Common myeloid progenitor, CD34-positive (primary cell): ENCODE data around the gene PRELP.

Experiments used
- CTCF ChIA-PET: fragments of 350-600 bp; sonication (Branson Sonifier 250); formaldehyde crosslinking; loops from one replicate; lab custom pipeline; 2021; ENCODE audit warnings: antibody characterized with exemption; lab: Charles Lee
- POLR2A ChIA-PET: fragments of 350-600 bp; sonication (Branson Sonifier 250); formaldehyde crosslinking; loops from one replicate; lab custom pipeline; 2021; ENCODE audit warnings: antibody characterized with exemption; lab: Charles Lee
- DNase-seq, 3 donors: peaks; one replicate each; pipeline versions ENCODE4 v3.0.0 to v3.0.0-alpha.2; 2013
- H3K27ac ChIP-seq, 2 experiments: 1 replicate in 1 of 2; 2 replicates in 1 of 2; pipeline ENCODE4 v1.7.0; 2013; ENCODE audit warnings: inconsistent platforms in 2 of 2, low read length in 2 of 2, mild to moderate bottlenecking in 2 of 2, low read depth in 1 of 2, moderate library complexity in 1 of 2; ENCODE audit not compliant: severe bottlenecking in 2 of 2, insufficient read depth in 1 of 2, poor library complexity in 1 of 2
- H3K27me3 ChIP-seq, 5 experiments: replicated peaks in 2 of 5; 1 replicate in 3 of 5; 2 replicates in 2 of 5; pipeline versions ENCODE4 v1.6.1 to v1.7.0; 2013; ENCODE audit warnings: low read length in 4 of 5, mild to moderate bottlenecking in 2 of 5, moderate library complexity in 2 of 5, inconsistent platforms in 1 of 5; ENCODE audit not compliant: insufficient read depth in 5 of 5, control insufficient read depth in 4 of 5
- H3K36me3 ChIP-seq, 4 experiments: 1 replicate in 2 of 4; 2 replicates in 2 of 4; pipeline versions ENCODE4 v1.6.1 to v1.7.0; 2013; ENCODE audit warnings: low read length in 3 of 4, control low read depth in 1 of 4, mild to moderate bottlenecking in 1 of 4; ENCODE audit not compliant: control insufficient read depth in 4 of 4, insufficient read depth in 4 of 4
- H3K4me1 ChIP-seq, 4 experiments: 1 replicate in 3 of 4; 2 replicates in 1 of 4; pipeline versions ENCODE4 v1.6.1 to v1.7.1; 2013; ENCODE audit warnings: low read length in 3 of 4, mild to moderate bottlenecking in 3 of 4, control low read depth in 1 of 4, inconsistent platforms in 1 of 4, moderate library complexity in 1 of 4; ENCODE audit not compliant: control insufficient read depth in 4 of 4, insufficient read depth in 4 of 4; ENCODE audit errors: control extremely low read depth in 1 of 4
- H3K4me3 ChIP-seq, 7 experiments: 1 replicate in 4 of 7; 2 replicates in 3 of 7; pipeline versions ENCODE4 v1.5.1 to v1.7.0; 2013; ENCODE audit warnings: mild to moderate bottlenecking in 7 of 7, low read length in 6 of 7, moderate library complexity in 6 of 7, inconsistent platforms in 2 of 7, low read depth in 2 of 7, control low read depth in 1 of 7; ENCODE audit not compliant: insufficient read depth in 4 of 7, control insufficient read depth in 1 of 7; ENCODE audit errors: extremely low read depth in 1 of 7
- H3K9me3 ChIP-seq, 5 experiments: 1 replicate in 4 of 5; 2 replicates in 1 of 5; pipeline versions ENCODE4 v1.6.1 to v1.7.1; 2013; ENCODE audit warnings: low read length in 4 of 5, mild to moderate bottlenecking in 2 of 5, inconsistent platforms in 1 of 5, low read depth in 1 of 5, moderate library complexity in 1 of 5; ENCODE audit not compliant: control insufficient read depth in 4 of 5, insufficient read depth in 2 of 5; ENCODE audit errors: control extremely low read depth in 1 of 5
- WGBS: methylation state at CpG from one replicate; pipeline ENCODE4 v1.1.5; 2013; ENCODE audit not compliant: insufficient coverage; 5-methylcytosine and 5-hydroxymethylcytosine counted together

The PRELP gene

GRCh38 chr1:203473281-203473680 is 2.3 kb upstream of the PRELP start:
- Histone ChIP-seq H3K9me3 (no peaks in the 10 kb centered on the region), H3K4me1 (peaks cover 0 to 13% (median 7%) of the 10 kb centered on the region in 4 experiments), H3K27me3 (peaks cover 0 to 3% (median 0%) of the 10 kb centered on the region in 5 experiments), H3K27ac (no peak overlapping the region), H3K36me3 (no peaks in the 10 kb centered on the region), H3K4me3 (no peak overlapping the region)
- DNase-seq = no peak
- ChIA-PET POLR2A (no interaction called here), CTCF (interaction anchor here (0.9 to 1.2 kb wide), 2 partner anchors 13 to 33 kb away, joined by 3 to 4 read pairs; no protein-coding TSS in a partner anchor)
- 97% methylated on average over 4 of the region's 4 CpGs for WGBS

- Histone ChIP-seq H3K36me3 (no peaks in the 10 kb centered on the region), H3K27ac (no peak overlapping the region), H3K4me1 (peaks cover 0 to 13% (median 7%) of the 10 kb centered on the region in 4 experiments), H3K27me3 (peaks cover 0 to 4% (median 0%) of the 10 kb centered on the region in 5 experiments), H3K9me3 (no peaks in the 10 kb centered on the region), H3K4me3 (no peak overlapping the region)
- no peak for DNase-seq
- CTCF ChIA-PET = interaction anchor here (0.9 to 1.7 kb wide), 3 partner anchors 12 to 34 kb away, joined by 3 to 4 read pairs (median 4); no protein-coding TSS in a partner anchor
- WGBS = 98% methylated on average over 7 of the region's 9 CpGs
- POLR2A ChIA-PET = no interaction called here
These were observed 1.8 kb upstream of the PRELP start for GRCh38 chr1:203473781-203474305.

DNA sequence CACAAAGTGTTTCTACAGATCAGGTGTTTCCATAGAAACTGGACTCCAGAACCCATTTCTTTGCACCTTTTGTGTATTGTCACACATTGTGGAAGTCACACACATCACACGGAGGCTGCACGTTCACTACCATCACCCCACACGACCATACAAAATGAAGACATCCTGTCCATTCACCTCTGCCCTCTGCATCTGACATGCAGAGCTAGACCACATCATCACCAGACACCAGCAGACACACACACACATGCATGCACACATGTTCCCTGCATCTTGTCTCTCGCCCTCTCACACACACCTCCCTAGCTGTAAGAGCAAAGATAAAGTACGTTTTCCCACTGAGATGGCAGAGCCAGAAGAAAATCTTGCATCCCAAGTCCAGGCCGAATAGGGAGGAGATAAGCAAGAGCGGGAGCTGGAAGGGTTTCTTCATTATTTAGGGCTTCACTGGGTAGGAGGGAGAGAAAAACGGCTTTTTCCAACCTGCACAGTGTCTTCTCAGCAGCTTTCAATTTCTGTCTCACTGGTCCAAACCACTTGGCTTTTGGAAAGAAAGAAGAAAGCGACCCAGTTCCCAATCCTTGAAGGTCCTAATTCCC is 709 bp downstream of the PRELP start:
- POLR2A ChIA-PET = no interaction called here
- no peaks in the 10 kb centered on the region for H3K36me3 ChIP-seq
- 96% methylated on average over 6 of the region's 9 CpGs for WGBS
- H3K9me3 ChIP-seq = no peaks in the 10 kb centered on the region
- CTCF ChIA-PET = interaction anchor here (1.2 to 3.9 kb wide), 3 partner anchors 12 to 209 kb away, joined by 5 to 22 read pairs (median 5); no protein-coding TSS in a partner anchor
- DNase-seq = no peak
- H3K4me3 ChIP-seq = no peak overlapping the region
- no peak overlapping the region for H3K27ac ChIP-seq
- H3K4me1 ChIP-seq = no peaks in the 10 kb centered on the region
- H3K27me3 ChIP-seq = peaks cover 0 to 6% (median 0%) of the 10 kb centered on the region in 5 experiments

- Histone ChIP-seq H3K4me1 (no peaks in the 10 kb centered on the region), H3K27ac (no peak overlapping the region), H3K4me3 (no peak overlapping the region), H3K36me3 (no peaks in the 10 kb centered on the region), H3K27me3 (peaks cover 0 to 7% (median 0%) of the 10 kb centered on the region in 5 experiments), H3K9me3 (no peaks in the 10 kb centered on the region)
- DNase-seq = peak in 1 of 3 donors; percentile 7
- WGBS = 93% methylated on average over 3 of the region's 3 CpGs
- CTCF ChIA-PET = interaction anchor here (1.2 to 3.9 kb wide), 4 partner anchors 10 to 210 kb away, joined by 3 to 22 read pairs (median 5); no protein-coding TSS in a partner anchor
- POLR2A ChIA-PET = no interaction called here
These were observed 2.1 kb downstream of the PRELP start for GRCh38 chr1:203477748-203478147.

DNA sequence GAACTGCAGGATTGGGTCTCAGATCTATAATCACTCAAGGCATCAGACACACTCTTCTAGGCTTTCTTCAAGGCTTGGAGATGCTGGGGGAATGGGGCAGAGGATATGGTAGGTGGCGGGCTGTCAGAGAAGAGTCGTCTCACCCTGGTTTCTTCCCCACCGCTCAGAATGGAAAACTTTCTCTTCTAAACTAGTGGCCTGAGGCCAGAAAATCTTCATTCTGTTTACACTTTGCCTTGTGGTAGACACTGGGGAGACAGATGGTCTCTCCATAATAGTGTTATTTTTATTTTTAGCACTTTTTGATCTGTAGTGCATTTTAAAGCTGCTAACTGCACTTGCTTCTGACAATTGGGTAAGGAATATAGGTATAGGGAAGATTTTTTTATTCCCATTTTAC is 2.6 kb downstream of the PRELP start:
- Histone ChIP-seq H3K27ac (no peak overlapping the region), H3K36me3 (no peaks in the 10 kb centered on the region), H3K9me3 (no peaks in the 10 kb centered on the region), H3K4me3 (no peak overlapping the region), H3K27me3 (peaks cover 0 to 7% (median 0%) of the 10 kb centered on the region in 5 experiments), H3K4me1 (no peaks in the 10 kb centered on the region)
- POLR2A ChIA-PET = no interaction called here
- no peak for DNase-seq
- WGBS = no CpG with 5 or more reads among the region's 3 CpGs
- CTCF ChIA-PET = interaction anchor here (0.7 to 3.9 kb wide), 3 partner anchors 10 to 28 kb away, joined by 3 to 22 read pairs (median 3); no protein-coding TSS in a partner anchor

GRCh38 chr1:203478986-203479385 is 3.4 kb downstream of the PRELP start:
- Histone ChIP-seq H3K27me3 (peaks cover 0 to 7% (median 0%) of the 10 kb centered on the region in 5 experiments), H3K36me3 (no peaks in the 10 kb centered on the region), H3K9me3 (no peaks in the 10 kb centered on the region), H3K27ac (no peak overlapping the region), H3K4me1 (no peaks in the 10 kb centered on the region), H3K4me3 (no peak overlapping the region)
- 92% methylated on average over 5 of the region's 5 CpGs for WGBS
- no peak for DNase-seq
- ChIA-PET CTCF (interaction anchor here (0.7 to 3.9 kb wide), 3 partner anchors 9 to 29 kb away, joined by 3 to 22 read pairs (median 3); no protein-coding TSS in a partner anchor), POLR2A (no interaction called here)

DNA sequence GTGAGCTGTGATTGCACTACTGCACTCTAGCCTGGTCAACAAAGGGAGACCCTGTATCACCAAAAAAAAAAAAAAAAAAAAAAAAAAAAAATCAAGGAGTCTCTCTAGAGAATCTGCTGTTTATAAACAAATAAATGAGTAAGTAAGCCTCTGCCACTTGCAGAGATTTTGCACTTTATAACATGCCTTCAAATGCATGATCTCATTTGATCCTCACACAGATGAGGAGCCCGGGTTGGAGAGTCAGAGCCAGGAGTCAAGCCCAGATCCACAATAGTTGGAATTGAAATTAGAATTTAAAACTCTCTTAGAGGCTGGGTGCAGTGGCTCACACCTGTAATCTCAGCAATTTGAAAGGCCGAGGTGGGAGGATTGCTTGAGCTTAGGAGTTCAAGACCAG is 4.0 kb downstream of the PRELP start:
- Histone ChIP-seq H3K9me3 (no peaks in the 10 kb centered on the region), H3K27me3 (peaks cover 0 to 7% (median 0%) of the 10 kb centered on the region in 5 experiments), H3K27ac (no peak overlapping the region), H3K4me3 (no peak overlapping the region), H3K4me1 (no peaks in the 10 kb centered on the region), H3K36me3 (no peaks in the 10 kb centered on the region)
- no peak for DNase-seq
- ChIA-PET CTCF (interaction anchor here (3.9 kb wide), 1 partner anchor 8 kb away, joined by 22 read pairs; no protein-coding TSS in a partner anchor), POLR2A (no interaction called here)
- no CpG with 5 or more reads among the region's 2 CpGs for WGBS
